ENCODE data around the gene PDZD8.
A peak's percentile ranks its signal among the peaks of the same experiment; 100 is the strongest.

PDZD8 gene, protein sequence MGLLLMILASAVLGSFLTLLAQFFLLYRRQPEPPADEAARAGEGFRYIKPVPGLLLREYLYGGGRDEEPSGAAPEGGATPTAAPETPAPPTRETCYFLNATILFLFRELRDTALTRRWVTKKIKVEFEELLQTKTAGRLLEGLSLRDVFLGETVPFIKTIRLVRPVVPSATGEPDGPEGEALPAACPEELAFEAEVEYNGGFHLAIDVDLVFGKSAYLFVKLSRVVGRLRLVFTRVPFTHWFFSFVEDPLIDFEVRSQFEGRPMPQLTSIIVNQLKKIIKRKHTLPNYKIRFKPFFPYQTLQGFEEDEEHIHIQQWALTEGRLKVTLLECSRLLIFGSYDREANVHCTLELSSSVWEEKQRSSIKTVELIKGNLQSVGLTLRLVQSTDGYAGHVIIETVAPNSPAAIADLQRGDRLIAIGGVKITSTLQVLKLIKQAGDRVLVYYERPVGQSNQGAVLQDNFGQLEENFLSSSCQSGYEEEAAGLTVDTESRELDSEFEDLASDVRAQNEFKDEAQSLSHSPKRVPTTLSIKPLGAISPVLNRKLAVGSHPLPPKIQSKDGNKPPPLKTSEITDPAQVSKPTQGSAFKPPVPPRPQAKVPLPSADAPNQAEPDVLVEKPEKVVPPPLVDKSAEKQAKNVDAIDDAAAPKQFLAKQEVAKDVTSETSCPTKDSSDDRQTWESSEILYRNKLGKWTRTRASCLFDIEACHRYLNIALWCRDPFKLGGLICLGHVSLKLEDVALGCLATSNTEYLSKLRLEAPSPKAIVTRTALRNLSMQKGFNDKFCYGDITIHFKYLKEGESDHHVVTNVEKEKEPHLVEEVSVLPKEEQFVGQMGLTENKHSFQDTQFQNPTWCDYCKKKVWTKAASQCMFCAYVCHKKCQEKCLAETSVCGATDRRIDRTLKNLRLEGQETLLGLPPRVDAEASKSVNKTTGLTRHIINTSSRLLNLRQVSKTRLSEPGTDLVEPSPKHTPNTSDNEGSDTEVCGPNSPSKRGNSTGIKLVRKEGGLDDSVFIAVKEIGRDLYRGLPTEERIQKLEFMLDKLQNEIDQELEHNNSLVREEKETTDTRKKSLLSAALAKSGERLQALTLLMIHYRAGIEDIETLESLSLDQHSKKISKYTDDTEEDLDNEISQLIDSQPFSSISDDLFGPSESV

GRCh38 chr10:117375360-117376178 lies at the start of gene PDZD8:
PDZD8 (minus strand) TSS chr10:117375440; CDS start chr10:117375227, 213 bp downstream.
- peak; percentile 96 for DNase-seq

DNA sequence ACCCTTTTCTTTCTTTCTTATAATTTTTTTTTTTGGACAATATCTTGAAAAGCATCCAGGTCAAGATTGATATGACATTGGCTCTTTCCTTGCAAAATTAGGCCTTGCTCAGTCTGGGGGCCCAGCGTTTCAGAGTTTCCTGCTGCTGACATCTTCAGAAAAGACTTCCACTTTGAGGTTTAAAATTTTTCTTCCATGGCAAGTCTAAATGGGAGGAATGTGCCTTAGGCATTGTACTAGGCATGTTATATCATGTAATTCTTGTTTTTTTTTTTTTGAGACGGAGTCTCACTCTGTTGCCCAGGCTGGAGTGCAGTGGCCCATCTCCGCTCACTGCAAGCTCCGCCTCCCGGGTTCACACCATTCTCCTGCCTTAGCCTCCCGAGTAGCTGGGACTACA lies 48.9 kb upstream of the PDZD8 start:
- no peak for DNase-seq

DNA sequence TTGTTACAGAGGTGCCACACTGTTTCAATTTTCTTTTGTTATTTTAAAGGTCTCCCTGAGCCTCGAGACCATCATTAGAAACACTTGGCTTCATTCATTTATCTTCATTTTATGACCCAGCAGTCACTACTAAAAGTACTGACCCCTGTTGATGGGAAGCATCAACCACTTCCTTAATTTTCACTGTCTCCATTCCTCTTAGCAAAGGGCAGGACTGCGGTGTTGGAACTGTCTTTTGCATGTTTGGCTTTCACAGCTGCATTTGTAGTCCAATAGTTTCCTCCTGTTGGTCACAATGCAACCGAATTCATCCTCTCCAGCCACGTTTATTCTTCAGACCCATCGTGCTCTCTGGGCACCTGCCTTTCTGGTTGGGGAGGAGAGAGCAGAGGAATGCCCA lies 46.7 kb upstream of the PDZD8 start:
- DNase-seq = no peak

GRCh38 chr10:117420768-117421167 lies 45.5 kb upstream of the PDZD8 start:
- DNase-seq = no peak

- DNase-seq = peak; percentile 10
Measured at GRCh38 chr10:117419921-117420320, 44.7 kb upstream of the PDZD8 start.

GRCh38 chr10:117419159-117419558 lies 43.9 kb upstream of the PDZD8 start:
- DNase-seq = no peak

- DNase-seq = no peak
Measured at GRCh38 chr10:117418121-117418520, 42.9 kb upstream of the PDZD8 start.

DNA sequence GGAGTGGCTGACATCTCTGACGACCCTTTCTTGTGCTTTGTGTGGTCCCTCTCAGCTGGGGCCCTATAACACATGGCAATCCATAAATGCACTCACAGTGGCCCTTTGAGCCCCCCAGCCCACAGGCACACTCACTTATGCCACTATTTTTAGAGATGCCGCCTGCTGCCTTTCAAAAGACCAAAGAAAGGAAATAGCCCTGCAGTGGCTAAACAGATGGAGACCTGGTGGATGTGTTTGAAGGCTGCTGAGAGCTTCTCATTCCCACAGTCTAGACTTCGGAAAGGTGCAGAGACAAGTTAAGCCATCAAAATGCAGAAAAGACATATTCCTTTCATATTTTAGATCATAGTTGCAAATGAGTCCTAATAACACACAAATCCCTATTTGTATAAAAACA lies 42.0 kb upstream of the PDZD8 start:
- DNase-seq = no peak

GRCh38 chr10:117413928-117414618 lies 38.8 kb upstream of the PDZD8 start:
- no peak for DNase-seq

GRCh38 chr10:117412469-117413010 lies 37.3 kb upstream of the PDZD8 start:
- no peak for DNase-seq

- no peak for DNase-seq
Measured at GRCh38 chr10:117411479-117412399, 36.5 kb upstream of the PDZD8 start.

DNA sequence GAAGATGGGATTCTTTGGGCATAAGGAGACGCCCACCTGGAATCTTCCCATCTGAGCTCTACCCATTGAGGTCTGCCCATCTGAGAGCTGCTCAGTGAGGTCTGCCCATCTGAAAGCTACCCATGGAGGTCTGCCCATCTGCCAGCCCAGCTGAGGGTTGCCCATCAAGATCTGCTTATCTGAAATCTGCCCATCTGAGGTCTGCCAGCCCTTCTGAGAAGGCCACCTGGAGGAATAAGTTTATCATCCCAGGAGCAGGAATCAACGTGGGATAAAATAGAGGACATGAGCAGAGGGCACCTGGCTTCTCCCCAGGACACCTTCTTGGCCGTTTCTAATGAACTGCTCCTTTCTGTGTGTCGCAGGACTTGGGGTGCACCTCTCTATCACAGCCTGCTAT lies 35.3 kb upstream of the PDZD8 start:
- DNase-seq = no peak

GRCh38 chr10:117409549-117410305 lies 34.5 kb upstream of the PDZD8 start:
- DNase-seq = no peak

GRCh38 chr10:117408436-117409384 lies 33.5 kb upstream of the PDZD8 start:
- DNase-seq = no peak

- DNase-seq = no peak
Measured at GRCh38 chr10:117405730-117406129, 30.5 kb upstream of the PDZD8 start.

GRCh38 chr10:117400329-117400728 lies 25.1 kb upstream of the PDZD8 start:
- DNase-seq = no peak

GRCh38 chr10:117399341-117400196 lies 24.3 kb upstream of the PDZD8 start:
- peak; percentile 15 for DNase-seq
